SK-N-SH (cell line): ENCODE results near the gene GRPEL2.

Experiments
- SMC3 ChIP-seq: IDR thresholded peaks from 2 replicates; pipeline ENCODE4 v1.6.1; 2012; ENCODE audit warnings: low read depth, low read length, improper control_type of control experiment
- TEAD4 ChIP-seq: IDR thresholded peaks from 2 replicates; pipeline ENCODE4 v1.4.0; 2012; ENCODE audit warnings: mild to moderate bottlenecking, borderline replicate concordance; ENCODE audit not compliant: insufficient read depth
- TF ChIP-seq, protein P1 (sequence below): fragments of 200-600 bp; sonication (generic); IDR thresholded peaks from 2 replicates; pipeline ENCODE4 v1.6.1; 2017; ENCODE audit warnings: antibody characterized with exemption, mild to moderate bottlenecking, moderate library complexity
- TF ChIP-seq, protein P2 (sequence below): IDR thresholded peaks from 2 replicates; pipeline ENCODE4 v1.4.0; 2012; ENCODE audit warnings: low read depth

DNA sequence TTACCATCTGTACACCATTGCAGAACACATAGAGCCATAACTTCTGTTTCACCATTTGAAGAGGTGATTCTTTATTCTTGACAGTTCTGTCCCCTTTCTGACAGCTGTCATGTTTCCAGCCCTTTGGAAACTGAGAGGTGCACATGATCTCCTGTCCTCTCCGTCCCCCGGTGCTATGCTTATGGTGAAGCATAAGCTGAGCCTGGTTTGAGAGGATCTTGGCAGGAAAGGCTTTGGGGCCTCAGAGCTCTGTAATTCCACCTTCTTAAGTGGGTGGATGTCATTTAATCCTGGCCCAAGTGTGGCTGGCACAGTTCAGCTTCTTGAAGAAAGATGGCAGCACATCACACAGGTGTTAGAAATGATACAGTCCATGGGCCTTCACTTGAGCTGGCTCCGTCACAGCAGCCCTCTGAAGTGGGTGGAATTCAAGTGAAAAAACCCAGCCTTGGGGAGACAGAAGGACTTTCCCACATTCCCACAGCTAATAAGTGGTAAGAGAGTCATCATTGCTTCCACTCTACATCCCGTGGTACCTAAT is 30.7 kb upstream of the GRPEL2 start:
- TF ChIP-seq SMC3: no peak
- TF ChIP-seq, protein P1, sequence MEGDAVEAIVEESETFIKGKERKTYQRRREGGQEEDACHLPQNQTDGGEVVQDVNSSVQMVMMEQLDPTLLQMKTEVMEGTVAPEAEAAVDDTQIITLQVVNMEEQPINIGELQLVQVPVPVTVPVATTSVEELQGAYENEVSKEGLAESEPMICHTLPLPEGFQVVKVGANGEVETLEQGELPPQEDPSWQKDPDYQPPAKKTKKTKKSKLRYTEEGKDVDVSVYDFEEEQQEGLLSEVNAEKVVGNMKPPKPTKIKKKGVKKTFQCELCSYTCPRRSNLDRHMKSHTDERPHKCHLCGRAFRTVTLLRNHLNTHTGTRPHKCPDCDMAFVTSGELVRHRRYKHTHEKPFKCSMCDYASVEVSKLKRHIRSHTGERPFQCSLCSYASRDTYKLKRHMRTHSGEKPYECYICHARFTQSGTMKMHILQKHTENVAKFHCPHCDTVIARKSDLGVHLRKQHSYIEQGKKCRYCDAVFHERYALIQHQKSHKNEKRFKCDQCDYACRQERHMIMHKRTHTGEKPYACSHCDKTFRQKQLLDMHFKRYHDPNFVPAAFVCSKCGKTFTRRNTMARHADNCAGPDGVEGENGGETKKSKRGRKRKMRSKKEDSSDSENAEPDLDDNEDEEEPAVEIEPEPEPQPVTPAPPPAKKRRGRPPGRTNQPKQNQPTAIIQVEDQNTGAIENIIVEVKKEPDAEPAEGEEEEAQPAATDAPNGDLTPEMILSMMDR: no peak
- TF ChIP-seq TEAD4: no peak
- TF ChIP-seq, protein P2, sequence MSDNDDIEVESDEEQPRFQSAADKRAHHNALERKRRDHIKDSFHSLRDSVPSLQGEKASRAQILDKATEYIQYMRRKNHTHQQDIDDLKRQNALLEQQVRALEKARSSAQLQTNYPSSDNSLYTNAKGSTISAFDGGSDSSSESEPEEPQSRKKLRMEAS: no peak
